H1 (cell line): ENCODE measurements around the gene TPP2. TPM values are rescaled to one million over a fixed set of nuclear protein-coding genes. Genes with fewer than 3 reads are reported as not detected.

Experiments used
- CTCF ChIA-PET: fragments of 300-600 bp; sonication (Branson Sonifier 250); formaldehyde crosslinking; loops from one replicate; lab custom pipeline; 2021; ENCODE audit not compliant: partially characterized antibody; lab: Charles Lee
- POLR2A ChIA-PET: fragments of 300-600 bp; sonication (Branson Sonifier 250); formaldehyde crosslinking; loops from one replicate; lab custom pipeline; 2021; ENCODE audit warnings: inconsistent platforms; ENCODE audit not compliant: partially characterized antibody; lab: Charles Lee
- DNase-seq, 2 experiments: peaks; one replicate each; pipeline versions ENCODE4 v3.0.0 to v3.0.0-alpha.2; 2010 to 2022; ENCODE audit warnings: low spot score in 2 of 2, low read depth in 1 of 2, mixed read lengths in 1 of 2
- FAIRE-seq: peaks from 2 replicates; lab custom pipeline; 2011; peaks lifted over from hg19 to GRCh38; lab: Jason Lieb, UNC
- H2AFZ ChIP-seq: 2 replicates; pipeline ENCODE4 v1.8.1; 2012; ENCODE audit warnings: low read length, inconsistent platforms
- H2AK5ac ChIP-seq: 2 replicates; pipeline ENCODE4 v1.6.1; 2013; ENCODE audit warnings: low read depth, low read length
- H2BK120ac ChIP-seq: replicated peaks from 2 replicates; pipeline ENCODE3; 2013; ENCODE audit warnings: low read depth, low read length, inconsistent platforms
- H2BK12ac ChIP-seq: 2 replicates; pipeline ENCODE4 v1.6.1; 2013; ENCODE audit warnings: low read depth, low read length
- H2BK15ac ChIP-seq: 2 replicates; pipeline ENCODE4 v1.6.1; 2013; ENCODE audit warnings: low read length
- H2BK20ac ChIP-seq: 2 replicates; pipeline ENCODE4 v1.6.1; 2013; ENCODE audit warnings: low read length
- H2BK5ac ChIP-seq: 2 replicates; pipeline ENCODE4 v1.6.1; 2013; ENCODE audit warnings: low read depth, low read length
- H3K14ac ChIP-seq: 2 replicates; pipeline ENCODE4 v1.6.1; 2013; ENCODE audit warnings: inconsistent platforms; ENCODE audit not compliant: insufficient read length
- H3K18ac ChIP-seq: 2 replicates; pipeline ENCODE4 v1.6.1; 2013; ENCODE audit warnings: low read length; ENCODE audit errors: extremely low read depth
- H3K23ac ChIP-seq: 2 replicates; pipeline ENCODE4 v1.6.1; 2013; ENCODE audit warnings: inconsistent platforms; ENCODE audit not compliant: insufficient read length
- H3K23me2 ChIP-seq: 2 replicates; pipeline ENCODE4 v1.6.1; 2013; ENCODE audit warnings: low read depth, low read length
- H3K27ac ChIP-seq: 2 replicates; pipeline ENCODE4 v1.6.1; 2011; ENCODE audit warnings: low read depth, low read length, inconsistent platforms
- H3K27me3 ChIP-seq, 4 experiments: replicated peaks in 1 of 4; 1 replicate in 1 of 4; 2 replicates in 3 of 4; pipeline versions ENCODE4 v1.6.1 to v1.8.1; 2011 to 2013; ENCODE audit warnings: low read length in 3 of 4, mild to moderate bottlenecking in 3 of 4, inconsistent platforms in 2 of 4, mixed read lengths in 2 of 4, moderate library complexity in 1 of 4; ENCODE audit not compliant: control insufficient read depth in 3 of 4, insufficient read depth in 3 of 4; ENCODE audit errors: extremely low read depth in 1 of 4
- H3K36me3 ChIP-seq, 4 experiments: 2 replicates each; pipeline versions ENCODE4 v1.6.1 to v1.8.1; 2011 to 2013; ENCODE audit warnings: mild to moderate bottlenecking in 4 of 4, low read length in 3 of 4, moderate library complexity in 2 of 4, control low read depth in 1 of 4, inconsistent platforms in 1 of 4; ENCODE audit not compliant: insufficient read depth in 4 of 4, control insufficient read depth in 2 of 4
- H3K4ac ChIP-seq: replicated peaks from 2 replicates; pipeline ENCODE3; 2013; ENCODE audit warnings: low read length, low read depth, mixed read lengths, inconsistent platforms; ENCODE audit not compliant: insufficient read length
- H3K4me1 ChIP-seq, 4 experiments: replicated peaks in 1 of 4; 1 replicate in 1 of 4; 2 replicates in 3 of 4; pipeline versions ENCODE4 v1.6.1 to v1.8.1; 2011 to 2013; ENCODE audit warnings: low read length in 3 of 4, inconsistent platforms in 2 of 4, mixed read lengths in 1 of 4; ENCODE audit not compliant: insufficient read depth in 4 of 4, control insufficient read depth in 3 of 4
- H3K4me2 ChIP-seq, 2 experiments: 2 replicates each; pipeline versions ENCODE4 v1.6.1 to v1.8.1; 2011 to 2013; ENCODE audit warnings: low read depth in 2 of 2, low read length in 2 of 2, control low read depth in 1 of 2, inconsistent platforms in 1 of 2, mild to moderate bottlenecking in 1 of 2; ENCODE audit not compliant: insufficient read depth in 1 of 2
- H3K4me3 ChIP-seq, 4 experiments: fragments of 200-600, 300-600 bp in 1 of 4; sonication (generic), shearing (Covaris generic), sonication (Bioruptor Twin) in 1 of 4; 2 replicates each; pipeline versions ENCODE4 v1.5.1 to v1.8.1; 2011 to 2016; ENCODE audit warnings: low read length in 4 of 4, low read depth in 3 of 4, control low read depth in 2 of 4, inconsistent platforms in 2 of 4, mild to moderate bottlenecking in 2 of 4, mixed read lengths in 1 of 4, moderate library complexity in 1 of 4; ENCODE audit not compliant: insufficient read depth in 2 of 4; ENCODE audit errors: extremely low read depth in 1 of 4
- H3K56ac ChIP-seq: replicated peaks from 2 replicates; pipeline ENCODE3; 2013; ENCODE audit warnings: low read depth, mild to moderate bottlenecking, mixed read lengths, low read length, inconsistent platforms; ENCODE audit not compliant: insufficient read length
- H3K79me1 ChIP-seq: 2 replicates; pipeline ENCODE4 v1.6.1; 2013; ENCODE audit warnings: low read depth, low read length, control low read depth
- H3K79me2 ChIP-seq, 2 experiments: 2 replicates each; pipeline versions ENCODE4 v1.6.1 to v1.8.1; 2012 to 2013; ENCODE audit warnings: low read length in 2 of 2, mild to moderate bottlenecking in 2 of 2, inconsistent platforms in 1 of 2; ENCODE audit not compliant: insufficient read depth in 2 of 2, control insufficient read depth in 1 of 2
- H3K9ac ChIP-seq, 4 experiments: replicated peaks in 1 of 4; 1 replicate in 1 of 4; 2 replicates in 3 of 4; pipeline versions ENCODE4 v1.6.1 to v1.8.1; 2011 to 2013; ENCODE audit warnings: low read depth in 3 of 4, low read length in 3 of 4, control low read depth in 2 of 4, mild to moderate bottlenecking in 2 of 4, moderate library complexity in 2 of 4, inconsistent platforms in 1 of 4; ENCODE audit errors: extremely low read depth in 1 of 4
- H3K9me3 ChIP-seq, 2 experiments: 2 replicates each; pipeline versions ENCODE4 v1.6.1 to v1.8.1; 2012 to 2013; ENCODE audit warnings: mild to moderate bottlenecking in 2 of 2, moderate library complexity in 2 of 2, control low read depth in 1 of 2, inconsistent platforms in 1 of 2, low read depth in 1 of 2, low read length in 1 of 2, mixed read lengths in 1 of 2; ENCODE audit not compliant: insufficient read depth in 2 of 2
- H4K20me1 ChIP-seq, 2 experiments: replicated peaks in 1 of 2; 2 replicates each; pipeline versions ENCODE3 to v1.8.1; 2011 to 2013; ENCODE audit warnings: inconsistent platforms in 2 of 2, low read length in 2 of 2, mild to moderate bottlenecking in 1 of 2; ENCODE audit not compliant: insufficient read depth in 2 of 2, control insufficient read depth in 1 of 2
- H4K5ac ChIP-seq: 2 replicates; pipeline ENCODE4 v1.6.1; 2013; ENCODE audit warnings: low read length, low read depth, mixed read lengths, inconsistent platforms; ENCODE audit not compliant: insufficient read length
- H4K8ac ChIP-seq: 2 replicates; pipeline ENCODE4 v1.8.0; 2013; ENCODE audit warnings: mild to moderate bottlenecking, moderate library complexity, low read length, inconsistent platforms; ENCODE audit not compliant: insufficient read depth; ENCODE audit errors: extremely low read depth
- H4K91ac ChIP-seq: replicated peaks from 2 replicates; pipeline ENCODE3; 2013; ENCODE audit warnings: low read length, mixed read lengths, inconsistent platforms; ENCODE audit not compliant: insufficient read length
- HDAC2 ChIP-seq, 2 experiments: fragments of 300-600 bp in 1 of 2; sonication (generic) in 1 of 2; IDR thresholded peaks; 2 replicates each; pipeline ENCODE4 v1.6.1; 2011 to 2012; ENCODE audit warnings: low read depth in 2 of 2, low read length in 2 of 2, mild to moderate bottlenecking in 2 of 2, moderate library complexity in 2 of 2, borderline replicate concordance in 1 of 2, inconsistent platforms in 1 of 2
- NANOG ChIP-seq: IDR thresholded peaks from 2 replicates; pipeline ENCODE4 v1.6.1; 2011; ENCODE audit warnings: low read length, low read depth, mild to moderate bottlenecking, inconsistent platforms; ENCODE audit not compliant: insufficient read depth, poor library complexity, severe bottlenecking
- NRF1 ChIP-seq: IDR thresholded peaks from 2 replicates; pipeline ENCODE4 v1.6.1; 2011; ENCODE audit warnings: mild to moderate bottlenecking, low read depth, low read length, improper control_type of control experiment
- RBBP5 ChIP-seq: IDR thresholded peaks from 2 replicates; pipeline ENCODE4 v1.7.1; 2012; ENCODE audit warnings: low read depth, mild to moderate bottlenecking, inconsistent platforms, low read length, moderate library complexity, borderline replicate concordance
- RNF2 ChIP-seq: fragments of 200-900, 300-1000 bp; sonication (generic); IDR thresholded peaks from 2 replicates; pipeline ENCODE4 v1.7.1; 2016; ENCODE audit warnings: borderline replicate concordance, low read depth, mild to moderate bottlenecking, antibody characterized with exemption, low read length; ENCODE audit not compliant: poor library complexity, severe bottlenecking; ENCODE audit errors: missing control alignments
- SAP30 ChIP-seq: fragments of 300-600 bp; sonication (generic); IDR thresholded peaks from 2 replicates; pipeline ENCODE4 v1.7.1; 2012; ENCODE audit warnings: low read length, moderate library complexity, mild to moderate bottlenecking, inconsistent platforms; ENCODE audit not compliant: insufficient read depth, insufficient replicate concordance
- SIN3A ChIP-seq, 2 experiments: IDR thresholded peaks in 1 of 2; conservative IDR thresholded peaks in 1 of 2; 2 replicates each; pipeline ENCODE4 v1.6.1; 2011 to 2012; ENCODE audit warnings: low read length in 2 of 2, improper control_type of control experiment in 1 of 2, low read depth in 1 of 2, mild to moderate bottlenecking in 1 of 2
- WGBS, 2 experiments: shearing (Covaris generic) in 1 of 2; methylation state at CpG; one replicate each; pipeline versions ENCODE4 v1.1.6 to v1.1.7; 2013 to 2015; ENCODE audit warnings: low lambda C conversion rate in 2 of 2, mixed read lengths in 2 of 2, inconsistent platforms in 1 of 2, low coverage in 1 of 2, missing lambda C conversion rate in 1 of 2; ENCODE audit not compliant: insufficient replicate concordance in 2 of 2, insufficient coverage in 1 of 2, insufficient read length in 1 of 2; ENCODE audit errors: extremely low coverage in 1 of 2, missing lambda C conversion rate in 1 of 2; 5-methylcytosine and 5-hydroxymethylcytosine counted together
- polyA plus RNA-seq, 7 experiments: library from polyadenylated mRNA; depleted of rRNA in 3 of 7; stranded (reverse) in 5 of 7; unstranded in 2 of 7; fragments of >200 nt in 5 of 7; fragments of 200-250 nt in 2 of 7; gene quantifications; 1 replicate in 5 of 7; 2 replicates in 1 of 7; 4 replicates in 1 of 7; pipeline versions ENCODE4 v1.2.1 to v1.2.3, GENCODE V29; 2011 to 2013; ENCODE audit warnings: missing spikeins in 2 of 7, mixed read lengths in 2 of 7
- total RNA-seq: library from RNA; stranded (reverse); fragmentation: NEBNext Ultra II Directional; extraction: Animal tissue kit (Norgen Biotek cat#: 25700); gene quantifications from 2 replicates; pipeline ENCODE4 v1.2.1, GENCODE V29; 2021
- TF ChIP-seq, protein P1 (sequence below): IDR thresholded peaks from 2 replicates; pipeline ENCODE4 v1.6.1; 2012; ENCODE audit warnings: inconsistent platforms
- TF ChIP-seq, protein P2 (sequence below), 3 experiments: IDR thresholded peaks; 1 replicate in 2 of 3; 2 replicates in 1 of 3; pipeline versions ENCODE4 v1.5.1 to v1.6.1; 2011; ENCODE audit warnings: low read length in 3 of 3, mild to moderate bottlenecking in 3 of 3, inconsistent platforms in 2 of 3, low read depth in 1 of 3, moderate library complexity in 1 of 3; ENCODE audit not compliant: insufficient read depth in 1 of 3; ENCODE audit errors: control extremely low read depth in 1 of 3

TPP2 gene
- total and polyA plus RNA-seq, 2 of the 8 experiments (the other 6 are each of a cell fraction or from before 2014, with no cell fraction given) = 15.9 to 85.7 TPM

DNA sequence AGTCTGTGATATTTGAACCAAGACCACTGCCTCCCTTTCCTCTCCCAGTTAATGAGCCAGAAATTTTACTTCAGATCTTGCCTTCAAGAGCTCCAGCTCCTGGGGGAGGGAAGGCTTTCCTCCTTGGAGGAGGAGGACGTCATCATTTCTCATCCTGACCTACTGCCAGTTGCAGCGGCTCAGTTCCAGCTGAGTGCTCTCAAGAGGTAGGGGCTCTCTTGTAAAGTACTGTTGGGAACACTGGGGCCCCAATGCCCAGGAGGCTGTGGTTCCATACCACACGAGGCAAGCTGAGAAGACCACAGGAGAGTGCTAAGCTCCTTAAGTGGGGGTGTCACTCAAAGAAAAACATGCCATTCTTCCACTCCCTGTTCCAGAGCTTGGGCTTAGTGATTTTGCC, 61.9 kb downstream of the TPP2 start:
- no peak overlapping the region for H4K5ac ChIP-seq
- TF ChIP-seq NRF1 (no peak), HDAC2 (IDR thresholded peaks at IDR 0.05; ENCODE audit: borderline replicate concordance in 1 of 2, low read depth in 2 of 2, low read length in 2 of 2) (no peak), RNF2 (no peak), RBBP5 (no peak), NANOG (no peak), SAP30 (no peak), SIN3A (conservative IDR thresholded peaks at IDR 0.05 in 1 of 2, IDR thresholded peaks at IDR 0.05 in 1 of 2; ENCODE audit: low read depth in 1 of 2, low read length in 2 of 2) (no peak)
- TF ChIP-seq, protein P1, sequence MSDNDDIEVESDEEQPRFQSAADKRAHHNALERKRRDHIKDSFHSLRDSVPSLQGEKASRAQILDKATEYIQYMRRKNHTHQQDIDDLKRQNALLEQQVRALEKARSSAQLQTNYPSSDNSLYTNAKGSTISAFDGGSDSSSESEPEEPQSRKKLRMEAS = no peak
- TF ChIP-seq, protein P2, sequence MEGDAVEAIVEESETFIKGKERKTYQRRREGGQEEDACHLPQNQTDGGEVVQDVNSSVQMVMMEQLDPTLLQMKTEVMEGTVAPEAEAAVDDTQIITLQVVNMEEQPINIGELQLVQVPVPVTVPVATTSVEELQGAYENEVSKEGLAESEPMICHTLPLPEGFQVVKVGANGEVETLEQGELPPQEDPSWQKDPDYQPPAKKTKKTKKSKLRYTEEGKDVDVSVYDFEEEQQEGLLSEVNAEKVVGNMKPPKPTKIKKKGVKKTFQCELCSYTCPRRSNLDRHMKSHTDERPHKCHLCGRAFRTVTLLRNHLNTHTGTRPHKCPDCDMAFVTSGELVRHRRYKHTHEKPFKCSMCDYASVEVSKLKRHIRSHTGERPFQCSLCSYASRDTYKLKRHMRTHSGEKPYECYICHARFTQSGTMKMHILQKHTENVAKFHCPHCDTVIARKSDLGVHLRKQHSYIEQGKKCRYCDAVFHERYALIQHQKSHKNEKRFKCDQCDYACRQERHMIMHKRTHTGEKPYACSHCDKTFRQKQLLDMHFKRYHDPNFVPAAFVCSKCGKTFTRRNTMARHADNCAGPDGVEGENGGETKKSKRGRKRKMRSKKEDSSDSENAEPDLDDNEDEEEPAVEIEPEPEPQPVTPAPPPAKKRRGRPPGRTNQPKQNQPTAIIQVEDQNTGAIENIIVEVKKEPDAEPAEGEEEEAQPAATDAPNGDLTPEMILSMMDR (IDR thresholded peaks at IDR 0.05; ENCODE audit: control extremely low read depth in 1 of 3, insufficient read depth in 1 of 3, low read depth in 1 of 3, low read length in 3 of 3) = no peak

More for the DNA sequence above, 61.9 kb downstream of the TPP2 start:
- Histone ChIP-seq H3K14ac (no peak overlapping the region), H2BK20ac (no peak overlapping the region), H3K79me1 (no peaks in the 10 kb centered on the region), H3K23ac (no peak overlapping the region), H4K8ac (no peak overlapping the region), H3K56ac (no peak overlapping the region), H3K18ac (no peak overlapping the region), H2AK5ac (no peak overlapping the region), H3K4me2 (no peak overlapping the region), H3K27ac (no peak overlapping the region), H2BK15ac (no peak overlapping the region), H3K79me2 (no peaks in the 10 kb centered on the region), H2AFZ (no peak overlapping the region), H3K9me3 (no peaks in the 10 kb centered on the region), H4K91ac (no peak overlapping the region), H4K20me1 (no peaks in the 10 kb centered on the region), H3K27me3 (no peaks in the 10 kb centered on the region), H3K9ac (no peak overlapping the region), H2BK5ac (no peak overlapping the region), H3K23me2 (no peaks in the 10 kb centered on the region), H2BK120ac (no peak overlapping the region), H2BK12ac (no peak overlapping the region), H3K4ac (no peak overlapping the region), H3K36me3 (peaks cover 6 to 41% (median 19%) of the 10 kb centered on the region in 4 experiments), H3K4me1 (no peaks in the 10 kb centered on the region), H3K4me3 (no peak overlapping the region)
- FAIRE-seq (no peak), DNase-seq (no peak)
- POLR2A ChIA-PET = no interaction called here
- 85% methylated on average over 3 of the region's 3 CpGs; no CpG with 5 or more reads in 1 of the 2 experiments for WGBS, 2 experiments
- CTCF ChIA-PET = interaction anchor here (0.6 to 1.6 kb wide), 5 partner anchors 9 to 142 kb away, joined by 3 to 6 read pairs (median 5); no protein-coding TSS in a partner anchor
